ENCODE data around the gene EVL. TPM values are rescaled to one million over a fixed set of nuclear protein-coding genes. Genes with fewer than 3 reads are reported as not detected.

Gene EVL
- polyA plus RNA-seq, 2 of the 4 experiments (the other 2 are of a cell fraction), result 14.8 to 32.9 TPM

- no peak for FAIRE-seq
- POLR2A ChIA-PET, result no interaction called here
Measured at GRCh38 chr14:100116134-100116533, 50.9 kb downstream of the EVL start.

GRCh38 chr14:100117026-100117425 is 51.8 kb downstream of the EVL start:
- POLR2A ChIA-PET, result no interaction called here
- FAIRE-seq (no peak), ATAC-seq (peak in 1 of 2 experiments; percentile 13; a peak in 2 of 6 replicates)

More at GRCh38 chr14:100116134-100116533, 50.9 kb downstream of the EVL start:
- 71% methylated on average over 3 of the region's 3 CpGs for WGBS (ENCODE audit: missing lambda C conversion rate)
- H3K27ac ChIP-seq, result no peak overlapping the region
- no peak for ATAC-seq
- no peaks in the 10 kb centered on the region for H3K4me1 ChIP-seq
- no peak overlapping the region for H3K4me3 ChIP-seq
- CTCF ChIA-PET, result interaction anchor here (1.0 to 7.2 kb wide), 6 partner anchors 9 to 134 kb away, joined by 3 to 72 read pairs (median 9); no protein-coding TSS in a partner anchor
- no peak for DNase-seq (ENCODE audit: low read depth in 1 of 2, low spot score in 1 of 2)
- H3K9me3 ChIP-seq, result no peaks in the 10 kb centered on the region
- TF ChIP-seq ZFP36 (IDR thresholded peaks at IDR 0.05; ENCODE audit: borderline replicate concordance, partially characterized antibody) (no peak), BHLHE40 (IDR thresholded peaks at IDR 0.05; ENCODE audit: low read depth, low read length) (no peak), ZC3H11A (IDR thresholded peaks at IDR 0.05) (no peak), CHD2 (IDR thresholded peaks at IDR 0.05; ENCODE audit: low read length, partially characterized antibody) (no peak), EHMT2 (IDR thresholded peaks at IDR 0.05; ENCODE audit: low read depth) (no peak), PHF8 (IDR thresholded peaks at IDR 0.05; ENCODE audit: borderline replicate concordance, low read depth) (no peak), SREBF2 (IDR thresholded peaks at IDR 0.05) (no peak), RNF2 (IDR thresholded peaks at IDR 0.05; ENCODE audit: borderline replicate concordance, low read depth) (no peak), EP300 (IDR thresholded peaks at IDR 0.05) (no peak), CEBPB (IDR thresholded peaks at IDR 0.05) (no peak), JUN (IDR thresholded peaks at IDR 0.05) (no peak), BCL3 (IDR thresholded peaks at IDR 0.05) (no peak), SMC3 (IDR thresholded peaks at IDR 0.05) (no peak), FOSB (CRISPR knock-in tag; IDR thresholded peaks at IDR 0.05) (no peak)
- no peak overlapping the region for H3K4me2 ChIP-seq

GRCh38 chr14:100117633-100118395 is 52.6 kb downstream of the EVL start:
- Histone ChIP-seq H3K4me2 (no peak overlapping the region), H3K27ac (no peak overlapping the region), H3K4me1 (no peaks in the 10 kb centered on the region), H3K9me3 (no peaks in the 10 kb centered on the region), H3K4me3 (no peak overlapping the region)
- CTCF ChIA-PET, result interaction anchor here (1.1 to 7.2 kb wide), 7 partner anchors 9 to 136 kb away, joined by 3 to 72 read pairs (median 4); no protein-coding TSS in a partner anchor
- POLR2A ChIA-PET, result no interaction called here
- WGBS (ENCODE audit: missing lambda C conversion rate), result 96% methylated on average over 14 of the region's 14 CpGs
- ATAC-seq (no peak), DNase-seq (ENCODE audit: low read depth in 1 of 2, low spot score in 1 of 2) (no peak), FAIRE-seq (no peak)
- no peak for TF ChIP-seq TP53 (CRISPR knock-in tag; IDR thresholded peaks at IDR 0.05)
- TF ChIP-seq GATA3 (IDR thresholded peaks at IDR 0.05; ENCODE audit: borderline replicate concordance), result no peak
- TF ChIP-seq KDM5A (IDR thresholded peaks at IDR 0.05), result no peak
- TF ChIP-seq CBX2 (IDR thresholded peaks at IDR 0.05; ENCODE audit: borderline replicate concordance, low read depth), result no peak
- TF ChIP-seq FOSL2 (IDR thresholded peaks at IDR 0.05), result no peak
- no peak for TF ChIP-seq FOSL2 (CRISPR knock-in tag; IDR thresholded peaks at IDR 0.05)
- TF ChIP-seq RNF2 (IDR thresholded peaks at IDR 0.05; ENCODE audit: borderline replicate concordance, low read depth), result no peak
- TF ChIP-seq PHF8 (IDR thresholded peaks at IDR 0.05; ENCODE audit: borderline replicate concordance, low read depth), result no peak
- no peak for TF ChIP-seq CTCF (IDR thresholded peaks at IDR 0.05)

More at GRCh38 chr14:100117026-100117425, 51.8 kb downstream of the EVL start:
- no peak overlapping the region for H3K4me3 ChIP-seq
- no peak overlapping the region for H3K4me2 ChIP-seq
- H3K9me3 ChIP-seq, result no peaks in the 10 kb centered on the region
- H3K27ac ChIP-seq, result no peak overlapping the region
- no peaks in the 10 kb centered on the region for H3K4me1 ChIP-seq
- no peak for DNase-seq (ENCODE audit: low read depth in 1 of 2, low spot score in 1 of 2)
- CTCF ChIA-PET, result interaction anchor here (1.2 to 7.2 kb wide), 5 partner anchors 10 to 135 kb away, joined by 4 to 72 read pairs (median 5); no protein-coding TSS in a partner anchor
- TF ChIP-seq RAD21 (conservative IDR thresholded peaks at IDR 0.05 in 1 of 2, IDR thresholded peaks at IDR 0.05 in 1 of 2) (no peak), HOXB13 (CRISPR knock-in tag; IDR thresholded peaks at IDR 0.05; ENCODE audit: low read depth) (no peak), GATA3 (IDR thresholded peaks at IDR 0.05; ENCODE audit: borderline replicate concordance) (no peak), RFX5 (IDR thresholded peaks at IDR 0.05) (no peak)
- 86% methylated on average over 10 of the region's 10 CpGs for WGBS (ENCODE audit: missing lambda C conversion rate)
